Measurements from ENCODE around the gene FARP2.
"Not testable (repeated sequence)": the region's sequence is repeated elsewhere in the genome, so short reads cannot be mapped to it uniquely, and the experiment has no call there.

FARP2 gene

GRCh38 chr2:241355983-241356870 lies at the start of gene FARP2:
FARP2 (plus strand) TSS chr2:241356285; CDS start chr2:241373108, 16,823 bp downstream.
- peak; percentile 97 for DNase-seq

GRCh38 chr2:241307055-241307454 lies 49.0 kb upstream of the FARP2 start:
- no peak for DNase-seq

- DNase-seq, result no peak
Measured at GRCh38 chr2:241308267-241308666, 47.8 kb upstream of the FARP2 start.

GRCh38 chr2:241308832-241309500 lies 47.1 kb upstream of the FARP2 start:
- DNase-seq, result no peak

- no peak for DNase-seq
Measured at GRCh38 chr2:241309684-241310117, 46.4 kb upstream of the FARP2 start.

- DNase-seq, result no peak
Measured at GRCh38 chr2:241310917-241311566, 45.0 kb upstream of the FARP2 start.

GRCh38 chr2:241312082-241312481 lies 44.0 kb upstream of the FARP2 start:
- DNase-seq, result no peak

GRCh38 chr2:241313543-241314095 lies 42.5 kb upstream of the FARP2 start:
- no peak for DNase-seq

GRCh38 chr2:241314226-241315092 lies 41.6 kb upstream of the FARP2 start:
- no peak for DNase-seq

- DNase-seq, result peak; percentile 94
Measured at GRCh38 chr2:241315093-241315878, 40.8 kb upstream of the FARP2 start, which contains the start of gene HDLBP. HDLBP (minus strand) TSS chr2:241315672; CDS start chr2:241266869, 48,803 bp downstream.

- DNase-seq, result no peak
Measured at GRCh38 chr2:241315879-241316631, 40.0 kb upstream of the FARP2 start, which contains the start of gene SEPTIN2. SEPTIN2 (plus strand) TSS chr2:241315925; CDS start chr2:241324233, 8,308 bp downstream.

GRCh38 chr2:241316825-241317224 lies 39.3 kb upstream of the FARP2 start:
- no peak for DNase-seq

GRCh38 chr2:241317391-241317790 lies 38.7 kb upstream of the FARP2 start:
- no peak for DNase-seq

GRCh38 chr2:241318830-241319229 lies 37.3 kb upstream of the FARP2 start:
- DNase-seq, result not testable (repeated sequence)

GRCh38 chr2:241320394-241320793 lies 35.7 kb upstream of the FARP2 start:
- DNase-seq, result no peak

- DNase-seq, result no peak
Measured at GRCh38 chr2:241321033-241321432, 35.1 kb upstream of the FARP2 start.

- no peak for DNase-seq
Measured at GRCh38 chr2:241321886-241322285, 34.2 kb upstream of the FARP2 start.

GRCh38 chr2:241323778-241324177 lies 32.3 kb upstream of the FARP2 start:
- DNase-seq, result no peak

- no peak for DNase-seq
Measured at GRCh38 chr2:241324775-241325174, 31.3 kb upstream of the FARP2 start.

GRCh38 chr2:241325257-241325656 lies 30.8 kb upstream of the FARP2 start:
- no peak for DNase-seq
